BJ (cell line): ENCODE data around the gene SLFNL1. TPM values are rescaled to one million over a fixed set of nuclear protein-coding genes. Genes with fewer than 3 reads are reported as not detected.

Source experiments
- CTCF ChIA-PET: fragments of 350-600 bp; formaldehyde crosslinking; extraction: SDS; loops from one replicate; lab custom pipeline; 2021; ENCODE audit warnings: antibody characterized with exemption, inconsistent platforms; lab: Yijun Ruan, JAX
- POLR2A ChIA-PET: fragments of 300-600 bp; sonication (Branson Sonifier 250); formaldehyde crosslinking; extraction: SDS; loops from one replicate; lab custom pipeline; 2021; ENCODE audit warnings: antibody characterized with exemption; lab: Charles Lee
- DNase-seq: peaks from one replicate; pipeline ENCODE4 v3.0.0-alpha.2; 2011; ENCODE audit warnings: low read depth
- H3K27me3 ChIP-seq: 2 replicates; pipeline ENCODE4 v1.6.0; 2011; ENCODE audit warnings: low read length; ENCODE audit not compliant: control insufficient read depth, insufficient read depth
- H3K36me3 ChIP-seq: 2 replicates; pipeline ENCODE4 v1.5.1; 2011; ENCODE audit warnings: low read length; ENCODE audit not compliant: control insufficient read depth, insufficient read depth
- H3K4me3 ChIP-seq: 2 replicates; pipeline ENCODE4 v1.5.1; 2011; ENCODE audit warnings: low read depth, mild to moderate bottlenecking, control low read depth, low read length
- polyA plus RNA-seq: library from polyadenylated mRNA; depleted of rRNA; stranded (reverse); fragments of >200 nt; gene quantifications from 2 replicates; pipeline ENCODE4 v1.2.3, GENCODE V29; 2011; rRNA removed
- TF ChIP-seq, protein P1 (sequence below): IDR thresholded peaks from 2 replicates; pipeline ENCODE4 v1.5.1; 2011; ENCODE audit warnings: low read depth, mild to moderate bottlenecking, control low read depth, inconsistent platforms, low read length, moderate library complexity; ENCODE audit not compliant: insufficient read depth

Gene SLFNL1
- polyA plus RNA-seq, 1 experiment, result 0.10 TPM

DNA sequence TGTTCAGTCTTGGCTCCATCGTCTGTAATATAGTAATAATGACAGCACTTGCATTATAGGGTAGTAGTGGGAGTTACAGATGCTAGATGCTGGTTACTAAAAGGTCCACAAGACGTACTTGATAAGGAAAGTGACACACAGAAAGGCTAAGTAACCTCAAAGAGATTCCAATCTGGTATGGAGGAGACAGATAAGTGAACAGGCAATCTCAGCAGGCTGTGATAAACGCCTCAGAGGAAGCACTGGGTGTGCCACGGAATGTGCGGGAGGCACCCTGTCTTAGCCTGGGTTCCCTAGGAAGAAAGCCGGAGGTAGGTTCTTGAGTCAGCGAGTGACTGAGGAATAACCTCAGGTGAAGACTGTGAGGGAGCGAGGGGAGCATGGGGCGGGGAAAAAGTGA lies 46.6 kb downstream of the SLFNL1 start:
- Histone ChIP-seq H3K27me3 (no peaks in the 10 kb centered on the region), H3K36me3 (no peaks in the 10 kb centered on the region), H3K4me3 (no peak overlapping the region)
- TF ChIP-seq, protein P1, sequence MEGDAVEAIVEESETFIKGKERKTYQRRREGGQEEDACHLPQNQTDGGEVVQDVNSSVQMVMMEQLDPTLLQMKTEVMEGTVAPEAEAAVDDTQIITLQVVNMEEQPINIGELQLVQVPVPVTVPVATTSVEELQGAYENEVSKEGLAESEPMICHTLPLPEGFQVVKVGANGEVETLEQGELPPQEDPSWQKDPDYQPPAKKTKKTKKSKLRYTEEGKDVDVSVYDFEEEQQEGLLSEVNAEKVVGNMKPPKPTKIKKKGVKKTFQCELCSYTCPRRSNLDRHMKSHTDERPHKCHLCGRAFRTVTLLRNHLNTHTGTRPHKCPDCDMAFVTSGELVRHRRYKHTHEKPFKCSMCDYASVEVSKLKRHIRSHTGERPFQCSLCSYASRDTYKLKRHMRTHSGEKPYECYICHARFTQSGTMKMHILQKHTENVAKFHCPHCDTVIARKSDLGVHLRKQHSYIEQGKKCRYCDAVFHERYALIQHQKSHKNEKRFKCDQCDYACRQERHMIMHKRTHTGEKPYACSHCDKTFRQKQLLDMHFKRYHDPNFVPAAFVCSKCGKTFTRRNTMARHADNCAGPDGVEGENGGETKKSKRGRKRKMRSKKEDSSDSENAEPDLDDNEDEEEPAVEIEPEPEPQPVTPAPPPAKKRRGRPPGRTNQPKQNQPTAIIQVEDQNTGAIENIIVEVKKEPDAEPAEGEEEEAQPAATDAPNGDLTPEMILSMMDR, result no peak
- ChIA-PET POLR2A (no interaction called here), CTCF (interaction anchor here (0.6 to 1.2 kb wide), 2 partner anchors 22 to 68 kb away, joined by 3 read pairs; no protein-coding TSS in a partner anchor)
- no peak for DNase-seq

DNA sequence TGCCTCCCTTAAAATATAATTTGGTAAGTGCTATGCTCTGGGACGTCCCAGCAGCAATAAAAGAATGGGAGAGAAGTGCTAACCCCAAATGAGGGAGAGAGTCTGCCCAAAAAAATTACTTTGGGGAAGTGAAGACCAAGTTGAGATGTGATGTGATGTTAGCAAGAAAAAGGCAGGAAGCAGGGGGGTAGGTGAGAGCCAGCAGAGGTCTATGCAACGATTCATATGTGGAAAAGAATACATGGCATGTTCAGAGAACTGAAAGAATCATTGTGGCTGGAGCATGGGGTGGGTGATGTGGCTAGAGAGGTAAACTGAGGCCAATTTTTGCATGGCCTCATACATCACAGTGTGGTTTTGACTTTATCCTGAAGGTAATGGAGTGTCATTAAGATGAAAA lies 47.6 kb downstream of the SLFNL1 start:
- ChIA-PET POLR2A (no interaction called here), CTCF (no interaction called here)
- no peaks in the 10 kb centered on the region for H3K36me3 ChIP-seq
- no peak for DNase-seq
- no peak overlapping the region for H3K4me3 ChIP-seq
- H3K27me3 ChIP-seq, result no peaks in the 10 kb centered on the region
- TF ChIP-seq, protein P1, result no peak

DNA sequence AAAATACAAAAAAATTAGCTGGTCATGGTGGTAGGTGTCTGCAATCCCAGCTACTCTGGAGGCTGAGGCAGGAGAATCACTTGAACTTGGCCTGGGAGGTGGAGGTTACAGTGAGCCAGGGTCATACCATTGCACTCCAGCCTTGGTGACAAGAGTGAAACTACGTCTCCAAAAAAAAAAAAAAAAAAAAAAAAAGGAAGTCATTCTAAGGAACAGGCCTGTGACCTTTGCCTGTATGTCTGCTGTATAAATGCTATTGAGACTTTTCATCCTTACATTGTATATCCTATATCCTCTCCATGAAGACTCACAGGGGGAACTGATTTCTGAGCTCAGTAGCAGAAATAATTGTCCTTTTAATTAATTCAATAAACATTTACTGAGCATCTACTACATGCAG lies 49.6 kb downstream of the SLFNL1 start:
- Histone ChIP-seq H3K27me3 (no peaks in the 10 kb centered on the region), H3K36me3 (no peaks in the 10 kb centered on the region), H3K4me3 (no peak overlapping the region)
- POLR2A ChIA-PET, result no interaction called here
- TF ChIP-seq, protein P1, result no peak
- CTCF ChIA-PET, result interaction anchor here (1.0 kb wide), 2 partner anchors 20 to 40 kb away, joined by 3 read pairs; no protein-coding TSS in a partner anchor
- DNase-seq, result no peak

GRCh38 chr1:40969445-40969844 lies 52.1 kb downstream of the SLFNL1 start:
- no peak overlapping the region for H3K4me3 ChIP-seq
- H3K27me3 ChIP-seq, result no peaks in the 10 kb centered on the region
- ChIA-PET CTCF (no interaction called here), POLR2A (no interaction called here)
- DNase-seq, result no peak
- H3K36me3 ChIP-seq, result no peaks in the 10 kb centered on the region
- TF ChIP-seq, protein P1, result no peak

GRCh38 chr1:40966417-40966816 lies 55.1 kb downstream of the SLFNL1 start:
- no peak for DNase-seq
- no peaks in the 10 kb centered on the region for H3K27me3 ChIP-seq

More at GRCh38 chr1:40966417-40966816, 55.1 kb downstream of the SLFNL1 start:
- no peaks in the 10 kb centered on the region for H3K36me3 ChIP-seq
- POLR2A ChIA-PET, result interaction anchor here (0.6 kb wide), 1 partner anchor 11 kb away, joined by 4 read pairs; no protein-coding TSS in a partner anchor
- H3K4me3 ChIP-seq, result no peak overlapping the region
- CTCF ChIA-PET, result interaction anchor here (0.6 to 7.9 kb wide), 3 partner anchors 11 to 24 kb away, joined by 3 to 80 read pairs (median 3); no protein-coding TSS in a partner anchor
- TF ChIP-seq, protein P1, result no peak

Other genes with a start within 250 kb of the SLFNL1 start
- 0.02 and 0.06 TPM in 2 replicates for gene KCNQ4, start 237.9 kb downstream of the SLFNL1 start, polyA plus RNA-seq
- gene CITED4, start 159.4 kb downstream of the SLFNL1 start, polyA plus RNA-seq, result 0.67 and 0.80 TPM in 2 replicates
- 45.1 and 53.0 TPM in 2 replicates for gene CTPS1, start 42.0 kb downstream of the SLFNL1 start, polyA plus RNA-seq
- 32.0 and 44.9 TPM in 2 replicates for gene SCMH1, start 220.6 kb upstream of the SLFNL1 start, polyA plus RNA-seq